ENCODE data around the gene SH3RF3. TPM values are rescaled to one million over a fixed set of nuclear protein-coding genes. Genes with fewer than 3 reads are reported as not detected.

The SH3RF3 gene
- total and polyA plus RNA-seq, 4 donors, result 2.9 to 9.7 (median 8.6) TPM

GRCh38 chr2:109422071-109422757 lies 293.2 kb downstream of the SH3RF3 start:
- DNase-seq (no peak), ATAC-seq (ENCODE audit: insufficient read depth, low FRiP score) (no peak)
- Histone ChIP-seq H3K4me3 (no peak overlapping the region), H3K4me1 (ENCODE audit: control insufficient read depth in 5 of 5, insufficient read depth in 5 of 5, low read length in 5 of 5) (peaks cover 0 to 9% (median 6%) of the 10 kb centered on the region in 5 donors), H3K9me3 (ENCODE audit: control insufficient read depth in 4 of 4, insufficient read depth in 3 of 4, low read length in 3 of 4) (no peaks in the 10 kb centered on the region), H3K27ac (ENCODE audit: low read depth in 1 of 2, low read length in 1 of 2) (no peak overlapping the region), H3K27me3 (ENCODE audit: control insufficient read depth in 3 of 3, insufficient read depth in 3 of 3, low read length in 2 of 3) (no peaks in the 10 kb centered on the region), H3K9ac (ENCODE audit: insufficient read depth in 1 of 2, low read length in 2 of 2) (no peak overlapping the region), H3K36me3 (ENCODE audit: control insufficient read depth in 4 of 4, insufficient read depth in 4 of 4, low read length in 4 of 4) (peaks cover 0 to 3% (median 0%) of the 10 kb centered on the region in 4 donors)
- TF ChIP-seq, protein P1, sequence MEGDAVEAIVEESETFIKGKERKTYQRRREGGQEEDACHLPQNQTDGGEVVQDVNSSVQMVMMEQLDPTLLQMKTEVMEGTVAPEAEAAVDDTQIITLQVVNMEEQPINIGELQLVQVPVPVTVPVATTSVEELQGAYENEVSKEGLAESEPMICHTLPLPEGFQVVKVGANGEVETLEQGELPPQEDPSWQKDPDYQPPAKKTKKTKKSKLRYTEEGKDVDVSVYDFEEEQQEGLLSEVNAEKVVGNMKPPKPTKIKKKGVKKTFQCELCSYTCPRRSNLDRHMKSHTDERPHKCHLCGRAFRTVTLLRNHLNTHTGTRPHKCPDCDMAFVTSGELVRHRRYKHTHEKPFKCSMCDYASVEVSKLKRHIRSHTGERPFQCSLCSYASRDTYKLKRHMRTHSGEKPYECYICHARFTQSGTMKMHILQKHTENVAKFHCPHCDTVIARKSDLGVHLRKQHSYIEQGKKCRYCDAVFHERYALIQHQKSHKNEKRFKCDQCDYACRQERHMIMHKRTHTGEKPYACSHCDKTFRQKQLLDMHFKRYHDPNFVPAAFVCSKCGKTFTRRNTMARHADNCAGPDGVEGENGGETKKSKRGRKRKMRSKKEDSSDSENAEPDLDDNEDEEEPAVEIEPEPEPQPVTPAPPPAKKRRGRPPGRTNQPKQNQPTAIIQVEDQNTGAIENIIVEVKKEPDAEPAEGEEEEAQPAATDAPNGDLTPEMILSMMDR (IDR thresholded peaks at IDR 0.05; ENCODE audit: control extremely low read depth, extremely low read depth), result no peak
- WGBS, 2 donors, result 91 to 94% methylated on average over 10 of the region's 10 CpGs

DNA sequence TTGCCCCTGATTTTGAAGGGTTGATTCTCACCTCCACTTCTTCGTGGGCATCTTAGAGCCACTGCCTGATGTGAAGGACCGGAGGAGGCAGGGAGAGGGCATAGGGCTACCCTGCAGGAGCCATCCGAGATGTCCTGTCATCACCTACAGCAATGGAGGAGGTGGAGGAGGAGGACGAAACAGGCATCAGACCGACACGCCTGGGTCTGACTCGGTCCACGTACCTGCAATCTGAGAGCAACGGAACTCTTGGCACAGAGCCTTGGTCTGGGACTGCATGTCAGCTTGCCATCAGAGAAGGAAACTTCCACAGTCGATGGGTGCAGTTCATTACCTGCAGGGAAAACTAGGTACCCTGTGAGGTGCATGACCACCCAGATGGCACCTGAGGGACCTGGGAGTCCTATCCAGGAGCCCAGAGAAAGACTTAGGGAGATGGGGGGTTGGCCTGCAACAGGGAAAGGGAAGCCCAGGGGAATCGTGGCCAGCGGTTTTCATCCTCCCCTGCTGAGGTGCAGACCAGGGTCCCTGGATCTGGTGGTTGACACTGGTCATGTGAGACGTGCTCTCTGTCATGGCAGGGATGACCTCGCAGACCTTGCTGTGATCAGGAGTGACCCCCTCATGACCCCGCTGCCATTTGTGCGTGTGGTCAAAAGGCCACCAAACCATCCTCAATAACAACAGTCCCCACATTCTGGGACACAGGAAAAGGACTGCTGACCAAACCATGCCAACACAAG lies 293.9 kb downstream of the SH3RF3 start:
- no peak overlapping the region for H3K4me3 ChIP-seq
- TF ChIP-seq, protein P1 (IDR thresholded peaks at IDR 0.05; ENCODE audit: control extremely low read depth, extremely low read depth), result no peak
- no peaks in the 10 kb centered on the region for H3K27me3 ChIP-seq (ENCODE audit: control insufficient read depth in 3 of 3, insufficient read depth in 3 of 3, low read length in 2 of 3)
- DNase-seq (no peak), ATAC-seq (ENCODE audit: insufficient read depth, low FRiP score) (no peak)
- peaks cover 0 to 9% (median 6%) of the 10 kb centered on the region in 5 donors for H3K4me1 ChIP-seq (ENCODE audit: control insufficient read depth in 5 of 5, insufficient read depth in 5 of 5, low read length in 5 of 5)
- no peak overlapping the region for H3K27ac ChIP-seq (ENCODE audit: low read depth in 1 of 2, low read length in 1 of 2)
- no peak overlapping the region for H3K9ac ChIP-seq (ENCODE audit: insufficient read depth in 1 of 2, low read length in 2 of 2)
- H3K36me3 ChIP-seq (ENCODE audit: control insufficient read depth in 4 of 4, insufficient read depth in 4 of 4, low read length in 4 of 4), result peaks cover 0 to 3% (median 0%) of the 10 kb centered on the region in 4 donors
- WGBS, 2 donors, result 92 to 96% methylated on average over 16 of the region's 16 CpGs
- H3K9me3 ChIP-seq (ENCODE audit: control insufficient read depth in 4 of 4, insufficient read depth in 3 of 4, low read length in 3 of 4), result no peaks in the 10 kb centered on the region

- Histone ChIP-seq H3K9me3 (ENCODE audit: control insufficient read depth in 4 of 4, insufficient read depth in 3 of 4, low read length in 3 of 4) (no peaks in the 10 kb centered on the region), H3K36me3 (ENCODE audit: control insufficient read depth in 4 of 4, insufficient read depth in 4 of 4, low read length in 4 of 4) (peaks cover 0 to 3% (median 0%) of the 10 kb centered on the region in 4 donors), H3K4me3 (no peak overlapping the region), H3K9ac (ENCODE audit: insufficient read depth in 1 of 2, low read length in 2 of 2) (no peak overlapping the region), H3K27ac (ENCODE audit: low read depth in 1 of 2, low read length in 1 of 2) (no peak overlapping the region), H3K4me1 (ENCODE audit: control insufficient read depth in 5 of 5, insufficient read depth in 5 of 5, low read length in 5 of 5) (peaks cover 0 to 9% (median 6%) of the 10 kb centered on the region in 5 donors), H3K27me3 (ENCODE audit: control insufficient read depth in 3 of 3, insufficient read depth in 3 of 3, low read length in 2 of 3) (no peaks in the 10 kb centered on the region)
- TF ChIP-seq, protein P1 (IDR thresholded peaks at IDR 0.05; ENCODE audit: control extremely low read depth, extremely low read depth), result no peak
- no peak for ATAC-seq (ENCODE audit: insufficient read depth, low FRiP score)
- 93% methylated on average over 22 of the region's 22 CpGs for WGBS, 2 donors
- DNase-seq, result no peak
Measured at GRCh38 chr2:109423556-109424359, 294.8 kb downstream of the SH3RF3 start.

Data from lung (tissue), 12 donors.